Measurements from ENCODE around the gene LRRC37A.

GRCh38 chr17:46262271-46262670, 32.7 kb upstream of the LRRC37A start:
- TF ChIP-seq CTCF (IDR thresholded peaks at IDR 0.05): no peak
- TF ChIP-seq POLR2AphosphoS5 (IDR thresholded peaks at IDR 0.05; ENCODE audit: low read depth, low read length): no peak
- no peak for TF ChIP-seq TCF7L2 (IDR thresholded peaks at IDR 0.05; ENCODE audit: low read depth, low read length)
- TF ChIP-seq REST (IDR thresholded peaks at IDR 0.05; ENCODE audit: insufficient read depth in 1 of 2, low read depth in 2 of 2, low read length in 1 of 2): no peak
- no peak for TF ChIP-seq SIN3A (IDR thresholded peaks at IDR 0.05; ENCODE audit: borderline replicate concordance, insufficient read depth, low read depth, low read length)
